K562 (cell line): Measurements from ENCODE around the gene CDC45. TPM values are rescaled to one million over a fixed set of nuclear protein-coding genes. Genes with fewer than 3 reads are reported as not detected.

ENCODE experiments used
- BCL6 ChIP-seq: fragments of 250-450 bp; sonication (Bioruptor Pico); IDR thresholded peaks from 2 replicates; pipeline ENCODE4 v1.4.0; 2020
- CTCF ChIP-seq, 3 experiments: IDR thresholded peaks in 2 of 3; conservative IDR thresholded peaks in 1 of 3; 2 replicates each; pipeline ENCODE4 v1.5.1; 2011 to 2012; ENCODE audit warnings: low read length in 3 of 3, mild to moderate bottlenecking in 3 of 3, control low read depth in 2 of 3, improper control_type of control experiment in 1 of 3, inconsistent platforms in 1 of 3, low read depth in 1 of 3, mixed read lengths in 1 of 3, moderate library complexity in 1 of 3; ENCODE audit not compliant: insufficient read depth in 2 of 3
- DLX4 ChIP-seq: fragments of 250-450 bp; sonication (Bioruptor Pico); IDR thresholded peaks from 2 replicates; pipeline ENCODE4 v1.6.1; 2021; ENCODE audit warnings: mild to moderate bottlenecking
- ELK1 ChIP-seq: sonication (generic); formaldehyde crosslinking; IDR thresholded peaks from 2 replicates; pipeline ENCODE4 v1.8.1; 2022; ENCODE audit warnings: missing genetic modification reagents
- GTF2B ChIP-seq: IDR thresholded peaks from 2 replicates; pipeline ENCODE4 v1.6.1; 2011; ENCODE audit not compliant: insufficient read length; ENCODE audit errors: extremely low read depth
- HMGN3 ChIP-seq: IDR thresholded peaks from 2 replicates; pipeline ENCODE4 v1.6.1; 2011; ENCODE audit warnings: borderline replicate concordance, low read depth, mild to moderate bottlenecking, mixed read lengths, low read length; ENCODE audit not compliant: insufficient read length; ENCODE audit errors: extremely low read depth
- HNRNPL ChIP-seq: fragments of 200-400 bp; formaldehyde crosslinking; IDR thresholded peaks from 2 replicates; pipeline ENCODE4 v1.6.1; 2017; ENCODE audit warnings: low read depth, mild to moderate bottlenecking, low read length
- KLF6 ChIP-seq: fragments of 250-450 bp; sonication (Bioruptor Pico); IDR thresholded peaks from 2 replicates; pipeline ENCODE4 v1.4.0; 2020; ENCODE audit warnings: mild to moderate bottlenecking, moderate library complexity, borderline replicate concordance
- MBD1 ChIP-seq: fragments of 250-450 bp; sonication (Bioruptor Pico); IDR thresholded peaks from 2 replicates; pipeline ENCODE4 v1.8.0; 2022; ENCODE audit warnings: inconsistent platforms
- NFXL1 ChIP-seq: fragments of 450-650 bp; formaldehyde crosslinking; IDR thresholded peaks from 2 replicates; pipeline ENCODE4 v1.4.0; 2021; ENCODE audit warnings: mild to moderate bottlenecking
- PHF21A ChIP-seq: fragments of 450-650 bp; IDR thresholded peaks from 2 replicates; pipeline ENCODE4 v1.6.1; 2017; ENCODE audit warnings: low read depth, borderline replicate concordance
- RNF219 ChIP-seq: fragments of 250-450 bp; sonication (Bioruptor Pico); IDR thresholded peaks from 2 replicates; pipeline ENCODE4 v1.5.0; 2022; ENCODE audit warnings: mild to moderate bottlenecking
- TAF15 ChIP-seq: fragments of 200-400 bp; formaldehyde crosslinking; IDR thresholded peaks from 2 replicates; pipeline ENCODE4 v1.6.1; 2017; ENCODE audit warnings: mild to moderate bottlenecking, low read depth, low read length, moderate library complexity
- TAF7 ChIP-seq: fragments of 450-650 bp; IDR thresholded peaks from 2 replicates; pipeline ENCODE4 v1.6.1; 2016; ENCODE audit warnings: missing genetic modification characterization, missing compliant biosample characterization
- ZC3H11A ChIP-seq: IDR thresholded peaks from 2 replicates; pipeline ENCODE4 v1.6.1; 2012; ENCODE audit warnings: low read depth, low read length, improper control_type of control experiment
- ZKSCAN8 ChIP-seq: fragments of 200-800 bp; sonication (Bioruptor generic); IDR thresholded peaks from 2 replicates; pipeline ENCODE4 v1.6.1; 2016; ENCODE audit warnings: missing genetic modification characterization, missing compliant biosample characterization
- ZNF668 ChIP-seq: fragments of 250-450 bp; sonication (Bioruptor Pico); IDR thresholded peaks from 2 replicates; pipeline ENCODE4 v1.8.0; 2022; ENCODE audit warnings: mild to moderate bottlenecking, inconsistent platforms
- ZNF696 ChIP-seq: fragments of 250-450 bp; sonication (Bioruptor Pico); conservative IDR thresholded peaks from 2 replicates; pipeline ENCODE4 v1.4.0; 2020; ENCODE audit warnings: mild to moderate bottlenecking, moderate library complexity
- ZSCAN29 ChIP-seq: fragments of 450-650 bp; IDR thresholded peaks from 2 replicates; pipeline ENCODE4 v1.6.1; 2017
- polyA plus RNA-seq, 8 experiments: library from polyadenylated mRNA; depleted of rRNA in 4 of 8; stranded (reverse) in 5 of 8; unstranded in 3 of 8; fragments of >200 nt; fragmentation: Nextera tagmentation in 2 of 8; fragmentation: Illumina TruSeq in 1 of 8; extraction: Ambion mirVana in 2 of 8; extraction: Trizol in 1 of 8; gene quantifications; 2 replicates each; pipeline versions ENCODE4 v1.2.1 to v1.2.3, GENCODE V29; 2011 to 2014; ENCODE audit warnings: inconsistent platforms in 1 of 8, missing spikeins in 1 of 8
- total RNA-seq, 7 experiments: library from RNA; depleted of rRNA in 6 of 7; stranded (reverse); fragments of >200 nt in 6 of 7; fragmentation: Illumina TruSeq in 2 of 7; extraction: Trizol in 2 of 7; gene quantifications; 2 replicates each; pipeline versions ENCODE4 v1.2.1 to v1.2.3, GENCODE V29; 2011 to 2021; ENCODE audit warnings: low replicate concordance in 1 of 7

Gene CDC45
- total and polyA plus RNA-seq, 9 of the 15 experiments (the other 6 are each of a cell fraction or from before 2014, with no cell fraction given) = 251 to 580 (median 410) TPM

- TF ChIP-seq GTF2B (no peak), MBD1 (no peak), HMGN3 (peak; percentile 94), ZNF668 (CRISPR knock-in tag) (no peak; the same call in 1 of the 2 replicates), BCL6 (CRISPR knock-in tag) (no peak), TAF15 (no peak), ZKSCAN8 (CRISPR knock-in tag) (no peak), PHF21A (peak; percentile 97), NFXL1 (CRISPR knock-in tag) (no peak), ZC3H11A (no peak), ZNF696 (CRISPR knock-in tag) (no peak), KLF6 (CRISPR knock-in tag) (no peak), ZSCAN29 (peak; percentile 44; the same call in 1 of the 2 replicates), RNF219 (no peak), CTCF (IDR thresholded peaks at IDR 0.05 in 2 of 3, conservative IDR thresholded peaks at IDR 0.05 in 1 of 3; ENCODE audit: insufficient read depth in 2 of 3, low read depth in 1 of 3, low read length in 3 of 3) (0 out of 6 replicates have a peak, but pooled peaks of 1 of the 3 experiments have one; percentile 17), DLX4 (CRISPR knock-in tag) (no peak), ELK1 (CRISPR knock-in tag) (no peak), TAF7 (peak; percentile 81), HNRNPL (peak; percentile 79; the same call in 1 of the 2 replicates)
Observed at GRCh38 chr22:19447330-19448075, 32.2 kb upstream of the CDC45 start, which contains the start of gene C22orf39 (continued).
